ENCODE measurements around the gene ZHX3.

The ZHX3 gene

GRCh38 chr20:41317546-41318270 is at the start of gene ZHX3:
Gene ZHX3 (minus strand): TSS chr20:41317731. CDS start chr20:41204916, 112,815 bp downstream.
- peak; percentile 97 for DNase-seq (ENCODE audit: low spot score)

GRCh38 chr20:41367393-41367695 is 49.8 kb upstream of the ZHX3 start:
- no peak for DNase-seq (ENCODE audit: low spot score)

- no peak for DNase-seq (ENCODE audit: low spot score)
Observed at GRCh38 chr20:41366546-41367392, 49.2 kb upstream of the ZHX3 start, which contains the start of gene EMILIN3. Gene EMILIN3 (minus strand): TSS chr20:41366818. CDS start chr20:41366634, 184 bp downstream.

GRCh38 chr20:41365777-41366545 is 48.4 kb upstream of the ZHX3 start:
- DNase-seq (ENCODE audit: low spot score), result no peak

- no peak for DNase-seq (ENCODE audit: low spot score)
Observed at GRCh38 chr20:41364967-41365765, 47.6 kb upstream of the ZHX3 start.

GRCh38 chr20:41364236-41364855 is 46.8 kb upstream of the ZHX3 start:
- no peak for DNase-seq (ENCODE audit: low spot score)

- DNase-seq (ENCODE audit: low spot score), result no peak
Observed at GRCh38 chr20:41363601-41364000, 46.1 kb upstream of the ZHX3 start.

GRCh38 chr20:41362748-41363140 is 45.2 kb upstream of the ZHX3 start:
- DNase-seq (ENCODE audit: low spot score), result no peak

GRCh38 chr20:41361757-41362747 is 44.5 kb upstream of the ZHX3 start:
- no peak for DNase-seq (ENCODE audit: low spot score)

- no peak for DNase-seq (ENCODE audit: low spot score)
Observed at GRCh38 chr20:41360831-41361756, 43.6 kb upstream of the ZHX3 start.

GRCh38 chr20:41359541-41360011 is 42.0 kb upstream of the ZHX3 start:
- DNase-seq (ENCODE audit: low spot score), result no peak

- DNase-seq (ENCODE audit: low spot score), result no peak
Observed at GRCh38 chr20:41358717-41359116, 41.2 kb upstream of the ZHX3 start.

GRCh38 chr20:41358230-41358629 is 40.7 kb upstream of the ZHX3 start:
- no peak for DNase-seq (ENCODE audit: low spot score)

- no peak for DNase-seq (ENCODE audit: low spot score)
Observed at GRCh38 chr20:41357424-41358163, 40.1 kb upstream of the ZHX3 start.

GRCh38 chr20:41356951-41357350 is 39.4 kb upstream of the ZHX3 start:
- DNase-seq (ENCODE audit: low spot score), result no peak

GRCh38 chr20:41355598-41356203 is 38.2 kb upstream of the ZHX3 start:
- DNase-seq (ENCODE audit: low spot score), result no peak

GRCh38 chr20:41355192-41355591 is 37.7 kb upstream of the ZHX3 start:
- DNase-seq (ENCODE audit: low spot score), result no peak

- DNase-seq (ENCODE audit: low spot score), result no peak
Observed at GRCh38 chr20:41353530-41353929, 36.0 kb upstream of the ZHX3 start.

All from SW480 (cell line).